KMS-11 (cell line): ENCODE results near the gene ZFYVE9.

Source experiments
- H2AFZ ChIP-seq: fragments of 200-600 bp; sonication (generic); 2 replicates; pipeline ENCODE4 v1.6.1; 2016; ENCODE audit warnings: antibody characterized with exemption, mixed run types, low read depth
- H3K27ac ChIP-seq: fragments of 200-600 bp; sonication (generic); 2 replicates; pipeline ENCODE4 v1.6.1; 2016; ENCODE audit warnings: mild to moderate bottlenecking, mixed run types
- H3K27me3 ChIP-seq: fragments of 200-600 bp; sonication (generic); 2 replicates; pipeline ENCODE4 v1.6.1; 2017; ENCODE audit warnings: mild to moderate bottlenecking, low read depth, mixed run types, moderate library complexity; ENCODE audit not compliant: insufficient read depth
- H3K36me3 ChIP-seq: fragments of 200-600 bp; sonication (generic); 2 replicates; pipeline ENCODE4 v1.6.1; 2017; ENCODE audit warnings: mild to moderate bottlenecking, mixed run types; ENCODE audit not compliant: insufficient read depth
- H3K4me1 ChIP-seq: fragments of 200-600 bp; sonication (generic); 2 replicates; pipeline ENCODE4 v1.6.1; 2016; ENCODE audit warnings: mild to moderate bottlenecking, low read depth, mixed run types; ENCODE audit not compliant: poor library complexity, severe bottlenecking
- H3K4me2 ChIP-seq: fragments of 200-600 bp; sonication (generic); 2 replicates; pipeline ENCODE4 v1.7.0; 2016; ENCODE audit warnings: mild to moderate bottlenecking, mixed run types
- H3K4me3 ChIP-seq: fragments of 200-600 bp; sonication (generic); IDR thresholded peaks from 2 replicates; pipeline ENCODE4 v1.6.1; 2017; ENCODE audit warnings: low read depth, low read length, mixed read lengths; ENCODE audit not compliant: insufficient read depth
- H3K79me2 ChIP-seq: fragments of 200-600 bp; sonication (generic); 2 replicates; pipeline ENCODE4 v1.6.1; 2016; ENCODE audit warnings: low read depth, mixed run types; ENCODE audit not compliant: insufficient read depth
- H3K9ac ChIP-seq: fragments of 200-600 bp; sonication (generic); 2 replicates; pipeline ENCODE4 v1.6.1; 2016; ENCODE audit warnings: mild to moderate bottlenecking, mixed run types
- H4K20me1 ChIP-seq: fragments of 200-600 bp; sonication (generic); 2 replicates; pipeline ENCODE4 v1.6.1; 2016; ENCODE audit warnings: mild to moderate bottlenecking, mixed run types; ENCODE audit not compliant: insufficient read depth
- CTCF ChIP-seq: fragments of 200-600 bp; sonication (generic); conservative IDR thresholded peaks from 2 replicates; pipeline ENCODE4 v1.6.1; 2017; ENCODE audit warnings: low read depth, mild to moderate bottlenecking, antibody characterized with exemption, low read length, moderate library complexity, mixed read lengths

The ZFYVE9 gene

GRCh38 chr1:52359676-52360594 is 218.0 kb downstream of the ZFYVE9 start:
- H3K4me2 ChIP-seq: no peak overlapping the region
- TF ChIP-seq CTCF: peak; percentile 28; the same call in 1 of the 2 replicates
- no peak overlapping the region for H3K9ac ChIP-seq
- no peaks in the 10 kb centered on the region for H3K27me3 ChIP-seq
- H4K20me1 ChIP-seq: no peaks in the 10 kb centered on the region
- no peaks in the 10 kb centered on the region; the same call in 1 of the 2 replicates for H3K36me3 ChIP-seq
- H3K27ac ChIP-seq: no peak overlapping the region
- H2AFZ ChIP-seq: no peak overlapping the region
- peaks cover 9% of the 10 kb centered on the region; the same call in 1 of the 2 replicates for H3K79me2 ChIP-seq
- H3K4me1 ChIP-seq: peaks cover 8% of the 10 kb centered on the region
- no peak overlapping the region for H3K4me3 ChIP-seq

GRCh38 chr1:52360595-52360968 is 218.7 kb downstream of the ZFYVE9 start:
- no peak overlapping the region for H3K4me2 ChIP-seq

GRCh38 chr1:52364235-52364839 is 222.4 kb downstream of the ZFYVE9 start:
- peak overlapping the region; percentile 96 for H3K4me2 ChIP-seq
- peaks cover 15% of the 10 kb centered on the region; the same call in 1 of the 2 replicates for H3K79me2 ChIP-seq
- no peak overlapping the region; the same call in 1 of the 2 replicates for H3K27ac ChIP-seq
- no peak overlapping the region for H3K9ac ChIP-seq
- H3K4me1 ChIP-seq: peaks cover 24% of the 10 kb centered on the region
- no peaks in the 10 kb centered on the region for H4K20me1 ChIP-seq
- no peaks in the 10 kb centered on the region for H3K27me3 ChIP-seq
- TF ChIP-seq CTCF: no peak
- no peak overlapping the region for H2AFZ ChIP-seq
- H3K36me3 ChIP-seq: no peaks in the 10 kb centered on the region; the same call in 1 of the 2 replicates
- no peak overlapping the region for H3K4me3 ChIP-seq

More at GRCh38 chr1:52360595-52360968, 218.7 kb downstream of the ZFYVE9 start:
- H3K4me1 ChIP-seq: peaks cover 11% of the 10 kb centered on the region
- no peak overlapping the region for H3K9ac ChIP-seq
- H3K79me2 ChIP-seq: peaks cover 15% of the 10 kb centered on the region; the same call in 1 of the 2 replicates
- no peak for TF ChIP-seq CTCF
- H3K27ac ChIP-seq: no peak overlapping the region
- no peak overlapping the region for H2AFZ ChIP-seq
- no peaks in the 10 kb centered on the region for H4K20me1 ChIP-seq
- no peaks in the 10 kb centered on the region; the same call in 1 of the 2 replicates for H3K36me3 ChIP-seq
- no peaks in the 10 kb centered on the region for H3K27me3 ChIP-seq
- H3K4me3 ChIP-seq: no peak overlapping the region

GRCh38 chr1:52365071-52365745 is 223.3 kb downstream of the ZFYVE9 start:
- Histone ChIP-seq H3K36me3 (no peaks in the 10 kb centered on the region; the same call in 1 of the 2 replicates), H3K27ac (peak overlapping the region; percentile 52), H4K20me1 (no peaks in the 10 kb centered on the region), H3K4me2 (peak overlapping the region; percentile 96), H2AFZ (peak overlapping the region; percentile 80), H3K4me3 (peak overlapping the region; percentile 99), H3K9ac (peak overlapping the region; percentile 73), H3K4me1 (peaks cover 24% of the 10 kb centered on the region), H3K27me3 (no peaks in the 10 kb centered on the region), H3K79me2 (peaks cover 15% of the 10 kb centered on the region; the same call in 1 of the 2 replicates)
- TF ChIP-seq CTCF: 0 out of 2 replicates have a peak, but pooled peaks have one; percentile 18
